LNCAP (cell line): Measurements from ENCODE around the gene DST.

Experiments used
- CTCF ChIP-seq: fragments of 450-650 bp; IDR thresholded peaks from 2 replicates; pipeline ENCODE4 v1.5.1; 2017; ENCODE audit warnings: mild to moderate bottlenecking

Gene DST

DNA sequence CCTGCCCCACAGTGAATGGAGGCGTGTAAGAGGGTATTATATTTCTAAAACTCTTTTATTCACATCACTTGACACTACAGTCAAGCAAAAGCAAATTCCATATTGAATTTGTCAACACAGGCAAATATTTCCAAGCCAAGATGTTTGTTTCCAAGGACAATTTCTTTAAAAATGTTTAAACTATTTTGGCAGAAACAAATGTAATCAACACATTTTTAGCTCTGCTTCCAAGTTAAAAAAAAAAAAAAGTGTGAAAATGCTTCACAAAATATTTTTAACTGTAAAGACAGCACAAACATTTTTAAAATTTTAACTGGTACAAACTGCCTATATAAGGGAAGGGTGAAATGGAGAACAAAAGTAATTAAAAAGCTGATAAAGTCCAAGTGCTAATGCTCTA lies 44.9 kb upstream of the DST start:
- no peak for TF ChIP-seq CTCF

DNA sequence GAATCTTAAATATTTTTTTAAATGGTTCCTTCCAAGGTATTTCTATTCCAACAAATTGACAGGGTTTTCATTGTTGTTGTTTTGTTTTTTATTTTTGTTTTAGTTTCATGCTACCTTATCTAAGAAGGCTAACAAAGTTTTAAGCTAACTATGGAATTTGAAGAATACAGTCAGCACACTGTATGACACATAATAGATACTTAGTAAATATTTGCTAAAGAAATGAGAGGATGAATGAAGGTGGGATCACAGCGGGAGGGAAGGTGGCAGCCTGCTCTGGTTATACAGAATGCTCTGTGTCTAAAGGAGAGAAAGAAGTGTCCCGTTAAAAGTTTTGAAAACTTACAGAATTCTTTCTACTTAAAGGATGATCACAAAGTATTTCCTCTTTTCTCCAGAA lies 43.7 kb upstream of the DST start:
- TF ChIP-seq CTCF: no peak

DNA sequence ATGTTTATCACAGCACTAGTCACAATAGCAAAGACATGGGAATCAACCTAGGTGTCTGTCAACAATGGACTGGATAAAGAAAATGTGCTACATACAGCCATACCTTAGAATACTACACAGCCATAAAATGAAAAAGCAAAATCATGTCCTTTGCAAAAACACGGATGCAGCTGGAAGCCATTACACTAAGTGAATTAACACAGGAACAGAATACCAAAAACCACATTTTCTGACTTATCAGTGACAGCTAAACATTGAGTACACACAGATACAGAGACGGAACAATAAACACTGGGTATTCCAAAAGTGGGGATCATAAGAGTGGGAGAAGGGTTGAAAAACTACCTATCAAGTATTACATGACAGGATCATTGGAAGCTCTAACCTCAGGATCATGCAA lies 43.3 kb upstream of the DST start:
- TF ChIP-seq CTCF: no peak

DNA sequence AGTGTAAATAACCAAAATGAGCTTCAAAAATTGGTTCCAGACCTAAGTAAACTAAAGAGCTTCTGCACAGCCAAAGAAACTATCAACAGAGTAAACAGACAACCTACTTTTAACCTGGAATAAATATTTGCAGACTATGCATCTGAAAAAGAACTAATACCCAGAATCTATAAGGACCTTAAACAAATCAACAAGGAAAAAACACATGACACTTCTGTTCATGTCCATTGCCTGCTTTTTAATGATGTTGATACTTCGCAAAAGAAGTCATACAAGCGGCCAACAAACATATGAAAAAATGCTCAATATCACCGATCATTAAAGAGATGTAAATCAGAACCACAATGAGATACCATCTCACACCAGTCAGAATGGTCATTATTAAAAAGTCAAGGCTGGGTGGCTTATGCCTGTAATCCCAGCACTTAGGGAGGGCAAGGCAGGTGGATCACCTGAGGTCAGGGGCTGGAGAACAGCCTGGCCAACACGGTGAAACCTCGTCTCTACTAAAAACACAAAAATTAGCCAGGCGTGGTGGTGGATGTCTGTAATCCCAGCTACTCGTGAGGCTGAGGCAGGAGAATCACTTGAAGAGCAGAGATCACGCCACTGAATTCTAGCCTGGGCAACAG lies 42.5 kb upstream of the DST start:
- no peak for TF ChIP-seq CTCF

GRCh38 chr6:56684342-56685101 lies 41.8 kb upstream of the DST start:
- no peak for TF ChIP-seq CTCF

- TF ChIP-seq CTCF: no peak
Observed at GRCh38 chr6:56683882-56684281, 41.2 kb upstream of the DST start.

DNA sequence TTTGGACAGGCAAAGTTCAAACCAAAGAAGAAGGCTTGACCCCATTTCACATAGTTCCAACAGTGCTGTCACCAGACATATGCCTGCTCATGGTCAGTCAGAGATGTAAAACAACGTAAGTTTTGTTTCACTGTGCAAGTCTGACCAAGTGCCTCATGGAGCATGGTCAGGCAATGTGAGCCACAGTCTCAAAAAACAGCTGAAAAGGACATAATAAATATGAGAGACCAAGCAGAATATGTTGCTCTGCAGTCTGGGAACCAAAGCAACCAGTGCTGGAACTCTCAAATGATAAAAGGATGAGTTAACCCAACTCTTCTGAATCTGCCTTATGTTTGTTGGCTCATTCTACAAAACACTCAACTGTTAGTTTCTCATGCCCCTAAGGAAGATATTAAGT lies 39.9 kb upstream of the DST start:
- no peak for TF ChIP-seq CTCF
